Neural crest cell (in vitro differentiated cells): Measurements from ENCODE around the gene CBR1. TPM values are rescaled to one million over a fixed set of nuclear protein-coding genes. Genes with fewer than 3 reads are reported as not detected.

Experiments used
- DNase-seq: peaks from one replicate; pipeline ENCODE4 v3.0.0; 2021; ENCODE audit warnings: low read depth, mixed read lengths, low spot score
- H3K27ac Mint-ChIP-seq: one replicate; pipeline ENCODE4 v1.8.0; 2021; ENCODE audit warnings: mild to moderate bottlenecking, mixed read lengths; ENCODE audit not compliant: unreplicated experiment
- H3K27me3 Mint-ChIP-seq: 2 replicates; pipeline ENCODE4 v1.8.0; 2021; ENCODE audit warnings: low read depth, mild to moderate bottlenecking, mixed read lengths
- H3K36me3 Mint-ChIP-seq: 2 replicates; pipeline ENCODE4 v1.8.0; 2021; ENCODE audit warnings: low read depth, mild to moderate bottlenecking, mixed read lengths
- H3K4me1 Mint-ChIP-seq: 2 replicates; pipeline ENCODE4 v1.8.0; 2021; ENCODE audit warnings: mixed read lengths
- H3K4me3 Mint-ChIP-seq: one replicate; pipeline ENCODE4 v1.8.0; 2021; ENCODE audit warnings: mild to moderate bottlenecking, mixed read lengths
- H3K9me3 Mint-ChIP-seq: 2 replicates; pipeline ENCODE4 v1.8.0; 2021; ENCODE audit warnings: mixed read lengths
- total RNA-seq: library from RNA; stranded (reverse); gene quantifications from 2 replicates; pipeline ENCODE4 v1.2.1, GENCODE V29; 2021
- TF ChIP-seq, protein P1 (sequence below): fragments of 200-600 bp; sonication (generic); conservative IDR thresholded peaks from 2 replicates; pipeline ENCODE4 v1.5.0; 2021; ENCODE audit warnings: antibody characterized with exemption, mild to moderate bottlenecking

Gene CBR1
- total RNA-seq, 1 donor from 2014 or later, result 2.1 TPM

DNA sequence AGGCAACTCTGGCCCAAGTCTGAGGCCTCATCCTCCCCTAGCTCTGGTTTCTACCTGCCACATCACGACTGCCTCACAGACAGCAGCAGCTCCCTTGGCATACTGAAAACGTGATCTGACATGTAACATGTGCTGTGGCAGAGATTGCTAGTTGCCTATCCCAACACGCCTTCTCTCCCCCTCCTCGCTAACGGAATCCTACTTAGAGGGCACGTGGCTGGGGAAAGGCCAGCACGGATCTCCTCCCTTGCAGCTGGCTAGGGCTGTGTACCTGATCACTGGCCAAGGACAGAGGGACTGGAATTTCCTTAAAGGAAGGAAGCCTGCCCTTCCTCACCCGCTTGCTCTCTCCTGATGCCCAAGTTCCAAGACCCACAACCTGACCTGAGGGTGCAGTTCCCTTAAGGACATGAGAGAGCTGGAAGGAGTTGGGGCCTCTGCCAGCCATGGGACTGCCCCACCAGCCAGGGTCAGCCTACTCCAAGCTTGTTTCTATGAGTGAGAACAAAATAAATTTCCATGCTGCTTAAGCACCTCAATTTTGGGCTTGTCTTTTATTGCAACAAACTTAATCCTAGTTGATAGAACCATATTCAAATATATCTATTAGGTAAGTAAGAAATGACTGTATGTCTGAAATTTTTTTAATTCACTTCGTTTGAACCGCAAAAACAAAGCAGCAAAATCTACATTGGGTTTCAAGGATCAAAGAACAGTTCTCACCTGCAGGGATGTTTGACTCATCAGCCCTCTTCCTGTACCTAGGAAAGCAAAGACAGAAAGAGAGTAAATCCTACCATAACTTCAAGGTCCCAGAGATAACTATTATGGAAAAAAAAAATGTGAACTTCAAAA lies 16.7 kb upstream of the CBR1 start:
- TF ChIP-seq, protein P1, sequence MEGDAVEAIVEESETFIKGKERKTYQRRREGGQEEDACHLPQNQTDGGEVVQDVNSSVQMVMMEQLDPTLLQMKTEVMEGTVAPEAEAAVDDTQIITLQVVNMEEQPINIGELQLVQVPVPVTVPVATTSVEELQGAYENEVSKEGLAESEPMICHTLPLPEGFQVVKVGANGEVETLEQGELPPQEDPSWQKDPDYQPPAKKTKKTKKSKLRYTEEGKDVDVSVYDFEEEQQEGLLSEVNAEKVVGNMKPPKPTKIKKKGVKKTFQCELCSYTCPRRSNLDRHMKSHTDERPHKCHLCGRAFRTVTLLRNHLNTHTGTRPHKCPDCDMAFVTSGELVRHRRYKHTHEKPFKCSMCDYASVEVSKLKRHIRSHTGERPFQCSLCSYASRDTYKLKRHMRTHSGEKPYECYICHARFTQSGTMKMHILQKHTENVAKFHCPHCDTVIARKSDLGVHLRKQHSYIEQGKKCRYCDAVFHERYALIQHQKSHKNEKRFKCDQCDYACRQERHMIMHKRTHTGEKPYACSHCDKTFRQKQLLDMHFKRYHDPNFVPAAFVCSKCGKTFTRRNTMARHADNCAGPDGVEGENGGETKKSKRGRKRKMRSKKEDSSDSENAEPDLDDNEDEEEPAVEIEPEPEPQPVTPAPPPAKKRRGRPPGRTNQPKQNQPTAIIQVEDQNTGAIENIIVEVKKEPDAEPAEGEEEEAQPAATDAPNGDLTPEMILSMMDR, result no peak
- Mint-ChIP-seq H3K4me3 (no peak overlapping the region), H3K4me1 (peaks cover 7% of the 10 kb centered on the region), H3K36me3 (peaks cover 42% of the 10 kb centered on the region), H3K27me3 (no peaks in the 10 kb centered on the region), H3K9me3 (no peaks in the 10 kb centered on the region), H3K27ac (no peak overlapping the region)
- no peak for DNase-seq

DNA sequence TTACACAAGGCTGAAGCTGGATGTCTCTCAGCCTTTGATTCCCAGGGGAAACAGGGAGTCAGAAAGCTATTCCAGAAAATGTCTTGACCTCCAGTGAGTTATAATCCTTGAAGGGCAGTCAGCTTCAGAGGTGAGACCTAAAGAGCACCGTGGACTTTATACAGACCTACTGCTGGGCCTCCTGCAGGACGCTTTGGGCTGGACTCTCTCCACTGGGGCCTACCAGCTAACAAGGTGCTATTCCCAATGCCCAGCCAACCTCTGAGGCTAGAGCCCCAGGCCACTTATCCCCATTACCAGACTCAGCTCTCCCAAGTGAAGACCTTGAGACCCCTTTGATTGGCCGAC lies 16.1 kb upstream of the CBR1 start:
- Mint-ChIP-seq H3K4me1 (peaks cover 11% of the 10 kb centered on the region), H3K27me3 (no peaks in the 10 kb centered on the region), H3K36me3 (peaks cover 39% of the 10 kb centered on the region), H3K27ac (no peak overlapping the region), H3K9me3 (no peaks in the 10 kb centered on the region), H3K4me3 (no peak overlapping the region)
- TF ChIP-seq, protein P1, result no peak
- DNase-seq, result no peak

DNA sequence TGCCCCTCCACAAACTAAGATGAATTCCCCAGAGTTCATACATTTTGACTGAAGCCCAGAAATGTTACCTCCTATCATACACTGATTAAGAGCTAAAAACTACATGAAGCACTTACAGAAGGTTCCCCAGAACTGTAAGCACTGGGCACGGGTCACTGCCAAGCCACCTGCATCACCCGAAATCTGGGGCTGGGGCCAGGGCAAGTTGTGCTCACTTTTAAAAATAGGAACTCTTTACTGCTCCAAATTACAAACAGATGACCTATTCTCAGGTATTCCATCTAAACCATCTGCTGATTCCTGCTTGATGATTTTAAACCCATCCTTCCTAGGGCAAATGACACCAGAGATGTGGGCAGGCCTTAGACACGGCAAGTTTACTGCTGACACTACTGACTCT lies 14.3 kb upstream of the CBR1 start:
- DNase-seq, result no peak
- Mint-ChIP-seq H3K4me1 (peaks cover 20% of the 10 kb centered on the region), H3K27ac (no peak overlapping the region), H3K27me3 (peaks cover 3% of the 10 kb centered on the region), H3K4me3 (no peak overlapping the region), H3K36me3 (peaks cover 25% of the 10 kb centered on the region), H3K9me3 (no peaks in the 10 kb centered on the region)
- TF ChIP-seq, protein P1, result no peak

DNA sequence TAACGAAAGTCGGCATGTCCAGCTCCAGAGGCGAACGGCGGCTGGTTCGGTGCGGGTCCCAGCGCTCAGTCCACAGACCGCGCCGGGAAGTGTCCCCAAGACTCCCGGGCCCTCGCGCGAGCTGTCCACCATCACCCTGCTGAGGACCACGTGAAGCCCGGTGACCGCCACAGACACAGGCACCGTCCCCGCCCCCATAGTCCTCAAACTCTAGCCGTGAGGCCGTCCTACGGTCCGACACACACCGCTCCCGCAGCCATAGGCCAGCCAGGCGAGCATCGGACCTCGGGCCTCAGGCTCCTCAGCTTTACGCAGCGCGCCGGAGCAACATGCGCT lies 10.0 kb upstream of the CBR1 start:
- Mint-ChIP-seq H3K4me1 (peaks cover 25% of the 10 kb centered on the region), H3K36me3 (peaks cover 17% of the 10 kb centered on the region), H3K27me3 (peaks cover 18% of the 10 kb centered on the region), H3K27ac (peak overlapping the region; percentile 97), H3K4me3 (peak overlapping the region; percentile 99), H3K9me3 (no peaks in the 10 kb centered on the region)
- DNase-seq, result no peak
- TF ChIP-seq, protein P1, result no peak

DNA sequence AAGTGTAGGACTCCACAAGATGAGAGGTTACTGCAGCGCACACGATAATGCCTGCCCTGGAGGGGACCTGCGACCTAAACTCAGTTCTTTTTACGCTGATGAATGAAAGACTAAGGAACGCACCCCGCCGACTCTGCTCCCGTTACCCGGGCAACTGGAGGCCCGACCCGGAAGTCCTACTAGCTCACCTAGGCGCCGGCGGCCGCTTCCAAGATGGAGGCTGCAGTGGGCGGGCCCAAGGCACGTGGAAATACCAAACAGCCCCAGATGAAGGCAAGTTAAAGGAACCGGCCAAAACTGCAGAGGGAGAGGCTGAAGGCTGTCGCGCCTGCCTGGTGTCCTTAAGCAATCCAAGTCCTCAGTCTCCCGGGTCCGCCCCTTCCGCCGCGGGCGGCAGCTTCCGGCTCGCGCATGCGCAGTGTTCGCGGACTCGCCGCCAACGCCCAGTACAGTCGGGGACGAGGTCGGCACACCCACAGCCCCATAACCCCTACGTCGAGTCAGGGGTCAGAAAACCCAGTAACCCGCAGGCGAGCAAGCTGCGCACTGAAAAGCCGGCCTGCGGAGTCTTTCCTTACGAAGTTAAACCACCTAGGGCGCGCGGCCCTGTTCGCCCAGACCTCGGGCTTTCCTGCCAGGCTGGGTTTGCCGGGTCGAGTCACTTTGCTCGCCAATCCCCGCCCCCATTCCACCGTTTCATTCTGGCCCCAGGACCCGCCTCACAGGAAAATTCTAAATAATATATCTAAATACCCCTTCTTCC lies 9.5 kb upstream of the CBR1 start, which contains the start of gene SETD4:
SETD4 (minus strand) TSS at position 368 of the 763 bp plus-strand sequence. CDS start 1,638 bp downstream, outside the sequence.
- Mint-ChIP-seq H3K9me3 (no peaks in the 10 kb centered on the region), H3K27ac (peak within 1 kb of the TSS; percentile 97), H3K36me3 (peaks cover 15% of the 10 kb centered on the region), H3K4me1 (peaks cover 25% of the 10 kb centered on the region), H3K4me3 (peak within 1 kb of the TSS; percentile 99), H3K27me3 (peaks cover 18% of the 10 kb centered on the region)
- peak; percentile 91 for DNase-seq
- TF ChIP-seq, protein P1, result no peak
